Esophagus muscularis mucosa (tissue), 3 donors: ENCODE results near the gene FOXN1.

Experiments
- POLR2A ChIP-seq: fragments of 450-650 bp; IDR thresholded peaks from one replicate; pipeline ENCODE4 v1.6.1; 2017; ENCODE audit warnings: antibody characterized with exemption, moderate library complexity, mild to moderate bottlenecking, low read depth
- TF ChIP-seq, protein P1 (sequence below), 3 experiments: fragments of 200-600 bp in 2 of 3; fragments of 450-650 bp in 1 of 3; sonication (generic) in 2 of 3; IDR thresholded peaks; one replicate each; pipeline ENCODE4 v1.5.1; 2017 to 2019; ENCODE audit warnings: antibody characterized with exemption in 3 of 3, mild to moderate bottlenecking in 2 of 3, moderate library complexity in 1 of 3

DNA sequence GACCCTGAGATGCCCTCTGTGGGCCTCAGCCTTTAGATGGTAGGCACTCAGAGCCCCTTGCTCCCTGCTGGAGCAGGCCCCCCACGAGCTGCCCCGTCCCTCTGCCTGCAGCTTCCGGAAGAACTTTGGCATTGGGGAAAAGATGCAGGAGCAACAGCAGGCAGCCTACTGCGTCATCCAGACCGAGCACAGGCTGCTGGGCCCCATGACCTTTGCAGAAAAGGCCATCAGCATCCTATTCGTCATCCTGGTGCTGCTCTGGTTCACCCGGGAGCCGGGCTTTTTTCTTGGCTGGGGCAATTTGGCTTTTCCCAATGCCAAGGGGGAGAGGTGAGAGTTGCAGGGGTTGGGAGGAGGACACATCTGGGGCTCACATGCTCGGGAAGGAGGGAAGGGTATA is 12.7 kb upstream of the FOXN1 start:
- TF ChIP-seq, protein P1, sequence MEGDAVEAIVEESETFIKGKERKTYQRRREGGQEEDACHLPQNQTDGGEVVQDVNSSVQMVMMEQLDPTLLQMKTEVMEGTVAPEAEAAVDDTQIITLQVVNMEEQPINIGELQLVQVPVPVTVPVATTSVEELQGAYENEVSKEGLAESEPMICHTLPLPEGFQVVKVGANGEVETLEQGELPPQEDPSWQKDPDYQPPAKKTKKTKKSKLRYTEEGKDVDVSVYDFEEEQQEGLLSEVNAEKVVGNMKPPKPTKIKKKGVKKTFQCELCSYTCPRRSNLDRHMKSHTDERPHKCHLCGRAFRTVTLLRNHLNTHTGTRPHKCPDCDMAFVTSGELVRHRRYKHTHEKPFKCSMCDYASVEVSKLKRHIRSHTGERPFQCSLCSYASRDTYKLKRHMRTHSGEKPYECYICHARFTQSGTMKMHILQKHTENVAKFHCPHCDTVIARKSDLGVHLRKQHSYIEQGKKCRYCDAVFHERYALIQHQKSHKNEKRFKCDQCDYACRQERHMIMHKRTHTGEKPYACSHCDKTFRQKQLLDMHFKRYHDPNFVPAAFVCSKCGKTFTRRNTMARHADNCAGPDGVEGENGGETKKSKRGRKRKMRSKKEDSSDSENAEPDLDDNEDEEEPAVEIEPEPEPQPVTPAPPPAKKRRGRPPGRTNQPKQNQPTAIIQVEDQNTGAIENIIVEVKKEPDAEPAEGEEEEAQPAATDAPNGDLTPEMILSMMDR (IDR thresholded peaks at IDR 0.05), result no peak
- TF ChIP-seq POLR2A, result no peak
